ENCODE measurements around the gene MAP3K8.
A peak's percentile ranks its signal among the peaks of the same experiment; 100 is the strongest.

- TF ChIP-seq POLR2AphosphoS5 (IDR thresholded peaks at IDR 0.05; ENCODE audit: low read depth, low read length) (no peak), CHD2 (IDR thresholded peaks at IDR 0.05; ENCODE audit: low read length) (no peak), EP300 (IDR thresholded peaks at IDR 0.05; ENCODE audit: borderline replicate concordance in 1 of 2, low read depth in 2 of 2, low read length in 2 of 2) (no peak), CTCF (IDR thresholded peaks at IDR 0.05; ENCODE audit: control extremely low read depth in 1 of 3, insufficient read depth in 1 of 3, low read depth in 1 of 3, low read length in 3 of 3) (peak in 2 of 3 experiments; percentile 59 to 79; a peak in 2 of 4 replicates), POLR2A (IDR thresholded peaks at IDR 0.05; ENCODE audit: control extremely low read depth in 1 of 2, low read depth in 2 of 2, low read length in 2 of 2) (no peak)
Measured at GRCh38 chr10:30413996-30414576, 19.9 kb upstream of the MAP3K8 start.

Data from H1 (cell line).